GM18861 (cell line): ENCODE measurements around the gene CSAD.

Source experiments
- ATAC-seq: cut with Tn5 transposase; IDR thresholded peaks from one replicate; pipeline ENCODE4 v1.9.1; 2021; ENCODE audit not compliant: unreplicated experiment

The CSAD gene

DNA sequence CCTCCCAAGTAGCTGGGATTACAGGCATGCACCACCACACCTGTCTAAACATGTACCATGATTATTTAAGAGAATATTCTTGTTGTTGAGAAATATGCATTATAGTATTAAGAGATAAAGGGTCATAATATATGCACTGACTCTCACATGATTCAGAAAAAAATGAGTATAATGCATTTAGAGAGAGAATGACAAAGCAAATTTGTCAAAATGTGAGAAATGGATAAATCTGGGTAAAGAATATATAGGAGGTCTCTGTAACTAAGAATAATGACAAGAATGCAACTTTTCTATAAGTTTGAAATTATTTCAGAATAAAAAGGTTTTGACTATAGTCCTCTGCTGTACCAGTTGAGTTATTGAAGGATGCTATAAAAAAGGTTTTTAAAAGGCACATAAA lies 28.3 kb downstream of the CSAD start:
- no peak for ATAC-seq

GRCh38 chr12:53151039-53151438 lies 29.7 kb downstream of the CSAD start:
- no peak for ATAC-seq

- ATAC-seq, result no peak
Measured at GRCh38 chr12:53147653-53148052, 33.1 kb downstream of the CSAD start.

GRCh38 chr12:53147181-53147580 lies 33.5 kb downstream of the CSAD start:
- ATAC-seq, result no peak

DNA sequence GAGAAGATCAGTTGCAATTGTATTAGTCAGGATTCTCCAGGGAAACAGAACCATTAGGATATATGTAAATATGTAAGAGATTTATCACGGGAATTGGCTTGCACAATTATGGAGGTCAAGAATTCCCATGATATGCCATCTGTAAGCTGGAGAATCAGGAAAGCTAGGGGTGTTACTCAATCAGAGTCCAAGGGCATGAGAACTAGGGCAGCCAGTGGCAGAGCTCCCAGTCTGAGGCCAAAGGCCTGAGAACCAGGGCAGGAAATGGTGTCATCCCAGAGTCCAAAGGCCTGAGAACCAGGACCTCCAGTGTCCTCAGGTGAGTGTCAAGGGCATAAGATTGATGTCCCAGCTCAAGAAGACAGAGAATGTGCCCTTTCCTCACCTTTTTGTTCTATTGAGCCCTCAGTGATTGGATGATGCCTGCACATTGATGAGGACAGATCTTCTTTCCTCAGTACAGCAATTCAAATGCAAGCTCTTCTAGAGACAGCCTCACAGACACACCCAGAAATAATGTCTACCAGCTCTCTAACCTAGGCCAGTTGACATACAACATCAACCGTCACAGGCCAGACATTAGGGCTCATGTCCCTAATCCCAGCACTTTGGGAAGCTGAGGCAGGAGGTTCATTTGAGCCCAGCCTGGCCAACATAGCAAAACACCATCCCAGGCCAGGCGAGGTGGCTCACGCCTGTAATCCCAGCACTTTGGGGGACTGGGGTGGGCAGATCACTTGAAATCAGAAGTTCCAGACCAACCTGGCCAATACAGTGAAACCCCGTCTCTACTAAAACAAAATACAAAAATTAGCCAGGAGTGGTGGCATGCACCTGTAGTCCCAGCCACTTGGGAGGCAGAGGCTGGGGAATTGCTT lies 35.1 kb downstream of the CSAD start:
- no peak for ATAC-seq

DNA sequence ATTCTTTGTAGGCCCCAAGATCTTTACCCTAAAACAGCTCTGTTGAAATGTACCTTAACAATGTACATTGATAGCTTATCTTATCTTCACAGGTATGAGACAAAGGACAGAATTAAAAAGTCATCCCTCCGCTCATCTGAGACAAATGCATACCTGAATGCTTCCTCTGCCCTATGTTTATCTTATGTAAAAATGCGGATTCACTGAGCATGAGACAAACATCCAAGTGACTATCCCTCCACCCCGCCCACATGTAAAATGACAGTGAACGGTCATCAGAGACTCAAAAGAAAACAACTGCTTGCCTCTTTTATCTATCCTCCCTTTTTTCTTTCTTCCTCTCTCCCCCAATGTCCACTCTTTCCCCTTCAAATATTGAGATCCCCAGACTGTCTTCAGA lies 37.4 kb downstream of the CSAD start:
- ATAC-seq, result no peak

GRCh38 chr12:53133722-53134121 lies 47.0 kb downstream of the CSAD start:
- no peak for ATAC-seq

GRCh38 chr12:53131844-53132243 lies 48.9 kb downstream of the CSAD start:
- ATAC-seq, result no peak

DNA sequence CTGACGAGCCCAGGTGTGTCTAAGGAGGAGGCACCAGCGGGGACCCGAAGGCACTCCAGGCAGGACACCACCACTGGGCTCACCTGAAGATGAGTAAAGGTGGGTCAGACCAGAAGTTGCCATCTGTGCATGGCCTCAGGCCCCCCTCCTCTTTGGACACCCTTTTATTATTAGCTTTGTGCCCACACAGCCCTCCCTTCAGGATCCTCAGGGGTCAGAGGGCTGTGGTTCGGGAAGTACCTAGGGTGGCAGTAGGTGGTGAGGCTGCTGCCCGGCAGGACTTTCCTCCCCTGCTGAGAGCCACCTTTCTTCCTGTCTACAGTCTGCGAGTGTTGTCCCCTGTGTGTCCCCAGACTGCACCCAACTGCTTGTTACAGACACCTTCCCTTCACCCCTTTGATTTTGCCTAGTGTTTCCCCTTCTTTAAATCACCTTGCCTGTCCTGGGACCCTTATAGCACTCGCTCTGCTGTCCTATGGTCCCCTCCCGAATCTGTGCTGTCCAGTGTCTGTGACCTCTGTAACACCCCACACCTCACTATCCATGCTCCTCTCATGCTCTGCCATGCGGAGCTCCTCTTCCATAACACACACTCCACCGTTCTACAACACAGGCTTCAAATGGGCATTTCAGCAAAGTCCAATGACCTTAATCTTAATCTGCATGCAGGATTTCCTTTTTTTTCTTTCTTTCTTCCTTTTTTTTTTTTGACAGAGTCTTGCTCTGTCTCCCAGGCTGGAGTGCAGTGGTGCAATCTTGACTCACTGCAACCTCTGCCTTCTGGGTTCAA lies 51.8 kb downstream of the CSAD start:
- no peak for ATAC-seq

DNA sequence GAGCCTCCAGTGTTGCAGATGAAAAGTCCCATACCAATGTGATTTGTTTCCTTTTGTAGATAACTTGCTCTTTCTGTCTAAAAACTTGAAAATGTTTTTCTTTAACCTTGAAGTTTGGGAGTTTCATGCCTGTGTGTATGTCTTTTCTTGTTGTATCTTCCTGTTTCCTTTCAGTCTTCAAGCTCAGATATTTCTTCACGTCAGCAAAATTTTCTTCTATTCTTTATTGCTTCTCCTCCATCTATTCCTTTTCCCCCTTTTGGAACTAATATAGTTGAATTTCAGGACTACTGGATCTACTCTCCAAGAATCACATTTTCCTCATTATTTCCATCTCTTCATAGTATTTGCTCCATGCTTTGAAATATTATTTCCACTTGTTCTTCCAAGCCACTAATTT lies 53.6 kb downstream of the CSAD start:
- ATAC-seq, result no peak

- no peak for ATAC-seq
Measured at GRCh38 chr12:53124352-53124723, 56.4 kb downstream of the CSAD start.

- ATAC-seq, result no peak
Measured at GRCh38 chr12:53123578-53124351, 57.0 kb downstream of the CSAD start.

GRCh38 chr12:53122961-53123468 lies 57.7 kb downstream of the CSAD start:
- no peak for ATAC-seq

- ATAC-seq, result no peak
Measured at GRCh38 chr12:53120685-53121525, 59.8 kb downstream of the CSAD start.

- ATAC-seq, result no peak
Measured at GRCh38 chr12:53118751-53119300, 61.9 kb downstream of the CSAD start.

DNA sequence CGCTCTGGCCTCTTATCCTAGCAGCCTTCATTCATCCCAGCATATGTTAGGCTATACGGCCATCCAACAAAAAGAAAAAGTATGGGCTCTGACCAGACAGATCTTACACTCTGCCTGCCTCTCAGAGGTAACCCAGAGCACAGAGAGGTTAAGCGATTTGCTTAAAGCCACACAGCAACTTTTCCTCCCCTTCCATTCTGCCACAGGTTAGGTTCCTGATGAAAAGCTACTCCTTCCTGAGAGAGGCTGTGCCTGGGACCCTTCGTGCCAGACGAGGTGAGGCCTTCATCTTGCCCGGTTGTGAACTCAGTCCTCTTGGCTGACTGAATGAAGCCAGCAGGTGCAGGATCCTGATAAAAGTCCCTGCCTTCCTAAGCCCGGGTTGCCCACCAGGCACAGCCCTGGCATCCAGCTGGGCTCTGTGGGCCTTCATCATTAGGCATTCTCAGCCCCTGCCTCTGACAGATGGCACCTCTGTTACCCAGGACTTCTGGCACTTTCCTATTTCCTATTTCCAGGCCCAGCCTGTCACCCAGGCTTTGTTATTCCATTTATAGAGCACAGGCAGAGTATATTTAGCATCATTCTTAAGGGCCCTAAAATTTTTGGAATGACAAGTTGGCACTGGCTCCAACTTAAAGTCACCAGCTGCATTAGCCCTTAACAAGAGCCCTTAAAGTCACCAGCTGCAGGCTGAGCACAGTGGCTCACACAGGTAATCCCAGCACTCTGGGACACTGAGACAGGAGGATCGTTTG lies 64.7 kb downstream of the CSAD start:
- ATAC-seq, result no peak

DNA sequence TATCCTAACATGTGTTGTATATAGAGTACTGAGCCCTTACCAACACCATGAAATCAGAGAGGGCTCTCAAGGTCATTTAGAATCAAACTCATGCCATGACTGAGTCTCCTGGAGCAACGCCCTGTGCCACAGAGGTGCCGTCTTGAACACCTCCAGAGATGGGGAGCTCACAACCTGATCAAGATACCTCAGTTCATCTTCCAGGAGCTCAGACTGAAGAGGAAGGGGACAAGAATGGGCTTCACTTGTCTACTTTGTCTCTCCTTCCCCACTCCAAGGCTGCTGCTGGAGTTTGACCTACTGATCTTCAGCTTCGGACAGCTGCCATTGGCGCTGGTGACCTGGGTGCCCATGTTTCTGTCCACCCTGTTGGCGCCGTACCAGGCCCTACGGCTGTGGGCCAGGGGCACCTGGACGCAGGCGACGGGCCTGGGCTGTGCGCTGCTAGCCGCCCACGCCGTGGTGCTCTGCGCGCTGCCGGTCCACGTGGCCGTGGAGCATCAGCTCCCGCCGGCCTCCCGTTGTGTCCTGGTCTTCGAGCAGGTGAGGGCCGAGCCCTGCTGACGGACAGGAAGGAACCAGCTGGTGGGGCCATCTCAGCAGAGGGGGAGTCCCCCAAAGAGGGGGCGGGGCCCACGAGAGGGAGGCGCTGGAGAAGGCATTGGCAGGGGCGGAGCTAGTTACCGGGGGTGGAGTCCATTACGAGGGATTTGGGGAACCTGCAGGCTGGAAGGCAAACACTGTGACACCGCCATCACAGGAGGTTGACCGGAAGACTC lies 65.4 kb downstream of the CSAD start:
- no peak for ATAC-seq

GRCh38 chr12:53113951-53114350 lies 66.8 kb downstream of the CSAD start:
- no peak for ATAC-seq
